HG03196 (cell line): ENCODE data around the gene PCP2.

ENCODE experiments used
- ATAC-seq: cut with Tn5 transposase; IDR thresholded peaks from one replicate; pipeline ENCODE4 v1.9.1; 2021; ENCODE audit not compliant: unreplicated experiment

The PCP2 gene

DNA sequence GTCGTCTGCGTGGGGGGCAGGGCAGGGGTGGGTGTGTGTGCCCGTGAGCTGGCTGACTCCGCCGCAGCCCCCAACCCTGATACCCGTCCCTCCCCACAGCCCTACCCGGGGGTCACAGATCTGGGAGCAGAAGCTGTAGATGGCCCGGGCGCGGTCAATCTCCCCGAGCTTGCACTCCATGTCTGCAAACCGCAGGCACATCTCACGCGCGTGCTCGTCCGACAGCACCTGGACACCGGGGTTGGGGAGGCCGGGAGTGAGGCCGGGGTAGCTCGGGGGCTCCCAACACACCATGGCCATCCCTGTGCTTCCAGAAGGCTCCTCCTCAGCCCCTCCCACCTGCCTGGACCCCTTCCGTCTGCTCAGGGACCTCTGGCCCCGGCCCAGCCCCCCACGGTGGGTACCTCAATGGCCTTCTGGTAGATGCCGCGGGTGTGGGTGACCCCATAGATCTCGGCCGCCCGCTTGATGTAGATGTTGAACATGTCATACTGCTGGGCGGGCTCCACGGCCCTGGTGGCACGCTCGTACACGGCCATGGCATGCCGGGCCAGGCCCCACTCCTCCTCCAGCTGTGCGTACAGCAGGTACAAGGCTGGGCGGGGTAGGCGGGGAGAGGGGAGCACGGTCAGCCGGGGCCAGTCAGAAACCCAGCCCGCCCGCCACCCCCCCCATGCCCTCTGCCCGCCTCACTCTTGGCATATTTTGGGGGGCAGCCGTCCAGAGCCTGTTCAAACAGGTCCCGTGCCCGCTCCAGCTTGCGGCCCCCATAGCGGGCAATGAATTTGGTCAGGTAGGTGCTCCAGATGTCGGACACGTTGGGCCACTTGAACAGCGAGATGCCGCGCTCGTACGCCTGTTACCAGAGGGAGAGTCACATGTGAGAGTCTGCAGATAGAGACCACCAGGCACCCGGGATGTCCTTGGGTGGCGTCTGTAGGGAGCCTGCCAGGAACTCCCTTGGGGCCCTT lies 12.8 kb downstream of the PCP2 start:
- ATAC-seq, result no peak

DNA sequence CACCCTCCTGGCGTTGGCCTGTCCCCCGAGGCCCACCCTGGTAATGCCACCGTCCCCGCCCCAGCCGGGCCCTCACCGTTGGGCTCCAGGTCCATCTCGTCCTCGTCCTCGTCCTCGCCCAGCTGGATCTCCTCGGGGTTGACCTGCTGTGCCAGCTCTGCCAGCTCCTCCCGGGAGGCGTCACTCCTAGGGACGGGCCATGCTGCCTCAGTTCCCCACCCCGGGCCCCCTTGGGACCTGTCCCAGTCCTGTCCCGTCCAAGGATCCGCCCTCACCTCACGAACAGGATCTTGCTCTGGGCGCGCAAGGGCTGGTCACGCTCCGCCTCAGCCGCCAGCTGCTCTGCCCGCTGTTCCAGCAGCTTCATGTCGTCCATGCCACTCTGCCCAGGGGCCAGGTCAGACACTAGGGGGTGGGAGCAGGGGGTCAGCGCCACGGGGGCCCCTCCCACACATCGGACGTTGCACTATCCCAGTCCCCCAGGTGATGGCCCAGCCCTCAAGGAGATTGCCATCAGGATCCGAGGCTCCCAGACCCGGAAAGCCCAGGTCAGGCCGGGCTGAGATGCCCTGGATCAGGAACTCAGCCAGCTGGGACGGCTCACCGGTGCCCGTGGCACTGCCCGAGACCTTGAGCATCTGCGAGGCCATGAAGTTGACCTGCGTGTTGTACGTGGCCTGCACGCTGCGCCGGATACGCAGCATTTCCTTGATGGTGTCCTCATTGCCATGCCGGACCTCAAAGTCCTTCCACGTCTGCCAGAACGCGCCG lies 13.7 kb downstream of the PCP2 start:
- ATAC-seq, result no peak

DNA sequence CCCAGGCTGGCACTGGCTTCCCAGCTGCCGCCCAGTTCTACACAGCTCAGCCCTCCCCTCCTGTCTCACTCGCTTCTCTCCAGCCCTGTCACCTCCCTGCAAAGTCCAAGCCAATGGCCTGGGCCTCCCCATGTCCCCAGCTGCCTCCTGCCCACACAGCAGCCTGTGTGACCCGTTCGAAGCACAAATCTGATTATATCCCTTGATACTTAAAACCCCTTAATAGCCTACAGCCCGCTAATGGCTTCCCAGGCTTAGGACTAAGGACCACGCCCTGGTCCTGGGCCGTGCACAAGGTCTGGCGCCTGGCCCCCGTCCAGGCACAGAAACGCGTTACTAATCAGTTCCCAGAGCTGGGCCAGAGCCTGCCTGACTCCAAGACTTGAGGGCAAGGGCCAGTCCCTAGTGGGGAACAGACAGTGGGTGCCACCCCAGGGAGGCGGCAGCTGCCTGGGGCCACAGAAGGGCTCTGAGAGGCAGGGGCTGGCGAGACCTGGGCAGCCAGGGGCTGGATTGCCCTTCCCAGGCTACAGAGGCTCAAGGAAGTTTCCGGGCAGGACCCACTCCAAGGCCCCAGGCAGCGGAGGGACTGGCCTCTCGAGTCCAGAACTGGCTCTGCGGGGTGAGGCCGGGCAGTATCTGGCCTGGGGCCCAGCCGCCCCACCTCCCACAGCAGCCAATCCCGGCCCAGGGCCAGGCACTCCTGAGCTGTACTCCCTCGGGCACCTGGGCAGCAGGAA lies 14.6 kb downstream of the PCP2 start:
- no peak for ATAC-seq

DNA sequence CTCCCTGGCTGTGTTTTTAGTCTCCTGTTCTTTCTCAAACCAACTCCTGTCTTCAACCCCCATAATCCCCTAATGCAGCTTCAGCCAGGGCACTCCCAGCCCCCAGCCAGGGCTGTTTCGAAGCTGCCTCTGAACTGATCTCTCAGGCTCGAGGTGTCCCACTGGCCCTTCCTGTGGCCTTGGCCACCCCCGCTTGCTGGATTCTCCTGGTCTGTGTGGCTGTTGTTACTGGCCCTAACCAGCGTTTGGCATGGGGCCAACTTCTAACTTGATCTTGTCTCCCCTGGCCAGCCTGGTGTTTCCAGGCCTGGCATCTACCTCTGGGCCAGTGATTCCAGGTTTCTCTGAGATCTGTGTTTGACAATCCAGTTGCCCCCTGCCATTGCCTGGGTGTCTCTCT lies 15.2 kb downstream of the PCP2 start:
- ATAC-seq, result no peak

DNA sequence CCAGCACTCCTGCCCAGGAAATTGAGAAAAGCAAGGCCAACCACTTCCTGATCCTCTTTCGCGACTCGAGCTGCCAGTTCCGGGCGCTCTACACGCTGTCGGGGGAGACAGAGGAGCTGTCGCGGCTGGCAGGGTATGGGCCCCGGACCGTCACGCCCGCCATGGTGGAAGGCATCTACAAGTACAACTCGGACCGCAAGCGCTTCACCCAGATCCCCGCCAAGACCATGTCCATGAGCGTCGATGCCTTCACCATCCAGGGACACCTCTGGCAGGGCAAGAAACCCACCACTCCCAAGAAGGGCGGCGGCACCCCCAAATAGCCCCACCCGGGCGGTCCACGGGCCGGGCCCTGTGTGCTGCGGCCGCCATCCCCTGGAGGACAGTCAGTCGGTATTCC lies 15.8 kb downstream of the PCP2 start:
- ATAC-seq, result no peak

DNA sequence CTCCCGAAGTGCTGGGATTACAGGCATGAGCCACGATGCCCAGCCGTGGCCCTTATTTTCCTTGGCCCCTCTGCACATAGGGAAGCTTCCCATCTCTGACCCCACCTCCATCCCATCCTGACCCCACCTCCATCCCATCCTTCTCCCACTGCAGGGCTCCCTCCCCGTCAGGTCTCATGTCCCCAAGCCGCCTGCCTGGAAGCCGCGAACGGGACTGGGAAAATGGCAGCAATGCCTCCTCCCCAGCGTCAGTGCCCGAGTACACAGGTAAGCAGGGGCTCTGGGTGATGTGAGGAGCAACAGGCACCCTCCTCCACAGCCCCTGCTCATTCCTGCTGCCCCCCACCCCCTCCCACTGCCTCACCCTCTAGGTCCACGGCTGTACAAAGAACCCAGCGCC lies 16.3 kb downstream of the PCP2 start:
- ATAC-seq, result no peak

DNA sequence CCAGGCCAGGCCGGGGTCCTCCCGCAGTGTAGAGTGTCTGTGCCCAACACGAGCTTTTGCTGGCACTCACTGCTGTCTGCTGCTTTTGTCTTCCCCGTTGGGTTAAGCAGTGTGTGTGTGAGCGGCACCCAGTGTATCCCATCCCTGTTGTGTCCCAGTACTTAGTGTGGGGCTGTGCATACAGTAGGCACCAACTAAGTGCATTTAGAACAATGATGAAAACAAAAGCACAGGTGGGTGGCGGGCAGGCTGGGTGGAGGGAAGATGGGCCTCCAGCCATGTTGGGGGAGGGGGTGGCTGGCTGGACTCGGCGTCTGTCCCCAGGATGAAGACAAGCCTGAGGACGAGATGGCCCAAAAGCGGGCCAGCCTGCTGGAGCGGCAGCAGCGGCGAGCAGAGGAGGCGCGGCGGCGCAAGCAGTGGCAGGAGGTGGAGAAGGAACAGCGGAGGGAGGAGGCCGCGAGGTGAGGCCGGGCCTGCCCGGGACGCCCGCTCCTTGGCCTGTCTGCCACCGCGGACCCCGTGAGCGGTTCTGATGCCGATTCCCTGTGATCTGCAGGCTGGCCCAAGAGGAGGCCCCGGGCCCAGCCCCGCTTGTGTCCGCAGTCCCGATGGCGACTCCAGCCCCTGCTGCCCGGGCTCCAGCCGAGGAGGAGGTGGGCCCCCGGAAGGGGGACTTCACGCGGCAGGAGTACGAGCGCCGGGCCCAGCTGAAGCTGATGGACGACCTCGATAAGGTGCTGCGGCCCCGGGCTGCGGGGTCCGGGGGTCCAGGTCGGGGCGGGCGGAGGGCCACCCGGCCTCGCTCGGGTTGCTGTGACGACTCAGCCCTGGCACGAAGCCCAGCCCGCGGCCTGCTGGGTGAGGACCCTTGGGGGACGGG lies 18.4 kb downstream of the PCP2 start:
- ATAC-seq, result no peak

DNA sequence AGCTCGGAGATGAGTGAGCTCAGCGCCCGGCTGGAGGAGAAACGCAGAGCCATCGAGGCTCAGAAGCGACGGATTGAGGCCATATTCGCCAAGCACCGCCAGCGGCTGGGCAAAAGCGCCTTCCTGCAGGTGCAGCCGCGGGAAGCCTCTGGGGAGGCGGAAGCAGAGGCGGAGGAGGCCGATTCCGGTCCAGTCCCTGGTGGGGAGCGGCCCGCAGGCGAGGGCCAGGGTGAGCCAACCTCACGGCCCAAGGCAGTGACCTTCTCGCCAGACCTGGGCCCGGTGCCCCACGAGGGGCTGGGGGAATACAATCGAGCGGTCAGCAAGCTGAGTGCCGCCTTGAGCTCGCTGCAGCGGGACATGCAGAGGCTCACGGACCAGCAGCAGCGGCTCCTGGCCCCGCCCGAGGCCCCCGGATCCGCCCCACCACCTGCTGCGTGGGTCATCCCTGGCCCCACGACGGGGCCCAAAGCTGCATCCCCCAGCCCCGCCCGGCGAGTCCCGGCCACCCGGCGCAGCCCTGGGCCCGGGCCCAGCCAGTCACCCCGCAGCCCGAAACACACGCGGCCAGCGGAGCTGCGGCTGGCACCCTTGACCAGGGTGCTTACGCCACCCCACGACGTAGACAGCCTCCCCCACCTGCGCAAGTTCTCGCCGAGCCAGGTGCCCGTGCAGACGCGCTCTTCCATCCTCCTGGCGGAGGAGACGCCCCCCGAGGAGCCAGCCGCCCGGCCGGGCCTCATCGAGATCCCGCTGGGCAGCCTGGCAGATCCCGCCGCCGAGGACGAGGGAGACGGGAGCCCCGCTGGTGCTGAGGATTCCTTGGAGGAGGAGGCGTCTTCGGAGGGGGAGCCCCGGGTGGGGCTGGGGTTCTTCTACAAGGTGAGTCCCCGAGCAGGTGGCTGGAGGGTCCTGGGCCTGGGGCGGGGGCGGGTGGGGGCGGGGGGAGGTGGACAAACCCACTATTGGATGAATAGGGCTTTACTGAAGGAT lies 20.9 kb downstream of the PCP2 start:
- no peak for ATAC-seq

DNA sequence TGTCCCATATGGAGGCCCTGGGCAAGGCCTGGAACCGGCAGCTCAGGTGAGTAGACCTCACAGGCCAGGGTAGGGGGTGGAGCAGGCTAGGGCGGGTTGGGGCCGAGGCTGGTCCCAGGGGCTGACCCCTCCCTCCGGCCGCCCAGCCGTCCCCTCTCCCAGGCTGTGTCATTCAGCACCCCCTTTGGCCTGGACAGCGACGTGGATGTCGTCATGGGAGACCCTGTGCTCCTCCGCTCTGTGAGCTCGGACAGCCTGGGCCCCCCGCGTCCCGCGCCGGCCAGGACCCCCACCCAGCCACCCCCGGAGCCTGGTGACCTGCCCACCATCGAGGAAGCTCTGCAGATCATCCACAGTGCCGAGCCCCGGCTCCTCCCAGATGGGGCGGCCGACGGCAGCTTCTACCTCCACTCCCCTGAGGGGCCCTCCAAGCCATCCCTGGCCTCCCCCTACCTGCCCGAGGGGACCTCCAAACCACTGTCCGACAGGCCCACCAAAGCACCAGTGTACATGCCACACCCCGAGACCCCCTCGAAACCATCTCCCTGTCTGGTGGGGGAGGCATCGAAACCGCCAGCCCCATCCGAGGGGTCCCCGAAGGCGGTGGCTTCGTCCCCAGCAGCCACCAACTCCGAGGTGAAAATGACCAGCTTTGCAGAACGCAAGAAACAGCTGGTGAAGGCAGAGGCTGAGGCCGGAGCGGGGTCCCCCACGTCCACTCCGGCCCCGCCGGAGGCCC lies 21.8 kb downstream of the PCP2 start:
- ATAC-seq, result no peak

DNA sequence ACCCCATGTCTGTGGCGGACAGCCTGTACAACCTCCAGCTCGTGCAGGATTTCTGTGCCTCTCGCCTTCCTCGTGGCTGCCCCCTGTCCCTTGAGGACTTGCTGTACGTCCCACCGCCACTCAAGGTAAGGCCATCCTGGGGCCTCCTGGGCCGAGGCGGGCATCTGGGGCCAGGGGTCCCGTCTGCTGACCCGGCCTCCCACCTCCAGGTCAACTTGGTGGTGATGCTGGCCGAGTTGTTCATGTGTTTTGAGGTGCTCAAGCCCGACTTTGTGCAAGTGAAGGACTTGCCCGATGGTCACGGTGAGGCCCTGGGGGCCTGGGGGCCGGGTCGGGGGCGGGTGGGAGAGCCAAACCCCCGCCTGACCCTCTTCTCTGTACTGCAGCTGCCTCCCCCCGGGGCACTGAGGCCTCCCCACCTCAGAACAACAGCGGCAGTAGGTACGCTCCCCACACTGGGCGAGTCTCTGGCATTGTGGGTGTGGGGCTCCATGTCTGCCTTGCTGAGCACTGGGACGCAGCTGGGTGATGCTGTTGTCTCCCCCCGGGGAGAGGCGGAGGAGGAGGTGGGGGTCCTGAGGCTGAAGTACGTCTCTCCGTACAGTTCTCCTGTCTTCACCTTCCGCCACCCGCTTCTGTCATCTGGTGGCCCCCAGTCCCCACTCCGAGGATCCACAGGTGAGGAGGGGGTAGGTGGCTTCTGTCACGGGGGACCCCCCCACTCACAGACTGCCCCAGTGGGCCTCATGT lies 22.9 kb downstream of the PCP2 start:
- no peak for ATAC-seq

DNA sequence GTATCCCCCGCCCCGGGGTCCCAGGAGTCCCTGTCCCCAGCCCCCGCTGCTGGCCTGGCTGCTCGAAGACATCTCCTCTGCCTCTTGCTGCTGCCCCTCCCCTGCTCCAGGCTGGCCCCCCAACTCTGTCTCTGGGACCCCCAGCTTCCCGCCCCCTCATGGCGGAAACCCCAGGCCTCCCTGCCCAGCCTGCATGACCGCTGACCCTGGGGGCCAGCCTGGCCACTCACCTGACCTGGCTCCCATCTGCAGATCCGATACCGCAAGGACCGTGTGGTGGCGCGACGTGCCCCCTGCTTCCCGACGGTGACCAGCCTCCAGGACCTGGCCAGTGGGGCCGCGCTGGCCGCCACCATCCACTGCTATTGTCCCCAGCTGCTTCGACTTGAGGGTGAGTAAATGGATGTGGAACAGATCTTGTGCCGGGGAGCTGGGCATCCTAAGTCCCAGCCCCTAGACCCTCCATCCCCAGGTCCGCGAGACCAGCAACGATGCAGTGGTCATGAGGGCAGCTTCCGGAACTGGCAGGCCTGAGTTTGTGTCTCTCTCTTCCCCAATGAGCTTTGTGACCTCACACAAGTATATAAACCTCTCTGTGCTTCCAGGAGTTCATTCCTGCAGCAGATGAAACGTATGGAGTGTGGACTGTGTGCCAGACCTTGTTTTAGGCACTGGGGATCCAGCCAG lies 25.5 kb downstream of the PCP2 start:
- ATAC-seq, result no peak

DNA sequence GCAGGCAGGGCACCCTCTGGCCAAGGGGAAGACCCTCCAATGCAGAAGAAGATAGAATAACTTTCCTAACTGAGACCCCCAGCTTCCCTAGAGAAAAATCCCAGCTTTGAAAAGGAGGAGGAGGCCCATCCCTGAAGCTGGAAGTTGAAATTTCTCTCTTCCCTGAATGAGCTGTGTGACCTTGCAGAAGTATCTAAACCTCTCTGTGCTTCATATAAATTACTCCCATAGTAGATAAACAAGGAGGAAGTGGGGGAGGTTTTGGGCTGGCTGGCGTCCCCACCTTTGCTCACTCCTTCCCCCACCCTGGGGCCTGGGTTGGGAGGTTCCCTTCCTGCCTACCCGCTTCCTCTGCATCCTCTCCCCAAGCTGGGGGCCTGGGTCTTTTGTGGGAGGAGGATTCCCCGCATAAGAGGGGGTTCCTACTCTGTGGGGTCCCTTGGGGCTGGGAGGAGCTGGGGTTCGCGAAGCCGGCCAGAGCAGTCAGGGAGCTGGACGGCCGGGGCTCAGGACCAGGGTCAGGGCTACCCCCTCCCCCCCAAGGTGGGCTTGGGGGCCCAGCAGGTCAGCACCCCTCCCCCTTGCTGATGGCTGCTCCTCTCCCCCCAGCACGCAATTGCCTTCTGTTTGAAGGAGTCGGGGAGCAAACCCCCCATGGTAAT lies 26.2 kb downstream of the PCP2 start:
- ATAC-seq, result no peak

DNA sequence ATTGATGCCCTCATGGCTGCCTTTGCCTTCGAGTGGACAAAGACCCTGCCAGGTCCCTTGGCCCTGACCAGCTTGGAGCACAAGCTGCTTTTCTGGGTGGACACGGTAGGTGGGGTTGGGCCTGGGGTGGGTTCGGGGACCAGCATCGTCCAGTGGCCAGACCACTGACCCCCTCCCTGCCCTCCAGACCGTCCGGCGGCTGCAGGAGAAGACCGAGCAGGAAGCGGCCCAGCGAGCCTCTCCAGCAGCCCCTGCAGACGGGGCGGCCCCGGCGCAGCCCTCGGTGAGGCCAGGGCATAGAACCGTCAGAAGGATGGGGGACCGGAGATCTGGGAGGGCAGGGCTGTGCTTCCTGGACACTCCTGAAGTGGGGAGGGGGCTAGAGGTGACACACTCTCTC lies 27.2 kb downstream of the PCP2 start:
- ATAC-seq, result no peak

DNA sequence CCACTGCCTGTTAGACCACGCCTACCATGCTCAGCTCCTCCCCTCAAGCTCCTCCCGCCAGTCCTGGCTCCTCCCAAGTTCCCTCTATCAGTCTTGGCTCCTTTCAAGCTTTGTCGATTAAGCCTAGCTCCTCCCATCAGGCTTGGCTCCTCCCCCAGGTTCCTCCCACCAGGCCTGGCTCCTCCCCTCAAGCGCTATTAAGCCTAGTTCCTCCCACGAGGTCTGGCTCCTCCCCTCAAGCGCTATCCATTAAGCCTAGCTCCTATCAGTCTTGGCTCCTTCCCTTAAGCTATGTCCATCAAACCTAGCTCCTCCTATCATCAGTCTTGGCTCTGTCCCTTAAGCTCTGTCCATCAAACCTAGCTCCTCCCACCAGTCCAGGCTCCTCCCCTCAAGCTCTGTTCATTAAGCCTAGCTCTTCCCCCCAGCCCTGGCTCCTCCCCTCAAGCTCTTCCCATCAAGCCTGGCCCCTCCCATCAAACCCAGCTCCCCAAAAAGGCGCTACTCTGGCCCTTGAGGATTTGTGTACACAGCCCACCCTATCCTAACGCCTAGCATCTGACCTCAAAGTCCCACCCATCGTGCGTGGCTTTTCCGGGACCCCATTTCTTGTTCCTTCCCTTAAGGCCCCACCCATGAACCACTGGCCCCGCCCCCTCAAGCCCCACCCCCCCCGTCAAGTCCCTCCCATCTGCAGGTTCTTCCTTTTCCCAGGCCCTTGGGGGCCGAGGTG lies 27.9 kb downstream of the PCP2 start:
- no peak for ATAC-seq

DNA sequence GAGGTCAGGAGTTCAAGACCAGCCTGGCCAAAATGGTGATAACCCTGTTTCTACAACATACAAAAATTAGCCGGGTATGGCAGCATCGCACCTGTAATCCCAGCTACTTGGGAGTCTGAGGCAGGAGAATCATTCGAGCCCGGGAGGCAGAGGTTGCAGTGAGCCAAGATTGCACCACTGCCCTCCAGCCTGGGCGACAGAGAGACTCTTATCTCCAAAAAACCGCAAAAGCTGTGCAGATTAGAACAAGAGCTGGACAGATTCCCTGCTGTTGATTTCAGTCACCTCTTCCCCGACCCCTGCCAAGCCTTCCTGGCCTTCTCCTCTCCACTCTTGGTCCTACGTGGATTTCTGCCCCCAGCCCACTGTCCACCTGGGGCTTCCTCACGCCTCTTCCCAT lies 29.6 kb downstream of the PCP2 start:
- no peak for ATAC-seq

DNA sequence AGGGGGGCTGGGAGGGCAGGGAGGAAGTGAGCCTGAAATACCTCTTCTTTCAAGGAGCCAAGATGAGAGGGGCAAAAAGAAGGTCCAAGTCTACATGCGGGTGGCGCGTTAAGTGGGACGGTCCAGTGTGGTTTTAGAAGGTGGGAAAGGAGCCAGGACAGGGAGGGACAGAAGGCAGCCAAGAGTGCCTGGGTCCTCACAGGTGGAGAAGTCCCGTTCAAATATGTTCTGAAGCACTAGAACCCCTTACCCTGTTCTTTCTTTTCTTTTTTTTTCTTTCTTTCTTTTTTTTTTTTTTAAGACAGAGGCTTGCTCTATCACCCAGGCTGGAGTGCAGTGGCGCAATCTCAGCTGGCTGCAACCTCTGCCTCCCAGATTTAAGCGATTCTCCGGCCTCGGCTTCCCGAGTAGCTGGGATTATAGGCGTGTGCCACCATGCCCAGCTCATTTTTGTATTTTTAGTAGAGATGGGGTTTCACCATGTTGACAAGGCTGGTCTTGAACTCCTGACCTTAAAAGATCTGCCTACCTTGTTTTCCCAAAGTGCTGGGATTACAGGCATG lies 30.5 kb downstream of the PCP2 start:
- no peak for ATAC-seq
